HEK293 (cell line): ENCODE measurements around the gene ASXL1.

Experiments
- CTCF ChIA-PET: fragments of 350-600 bp; formaldehyde crosslinking; extraction: SDS; loops from one replicate; lab custom pipeline; 2021; ENCODE audit warnings: antibody characterized with exemption; lab: Yijun Ruan, JAX
- POLR2A ChIA-PET: fragments of 300-600 bp; formaldehyde crosslinking; extraction: SDS; loops from one replicate; lab custom pipeline; 2020; ENCODE audit warnings: antibody characterized with exemption, inconsistent platforms; lab: Yijun Ruan, JAX
- H3K27ac ChIP-seq: fragments of 200-500 bp; sonication (Bioruptor generic); 2 replicates; pipeline ENCODE4 v1.5.1; 2014; ENCODE audit warnings: low read depth, low read length, control low read depth, inconsistent platforms; ENCODE audit errors: extremely low read depth
- H3K36me3 ChIP-seq, 2 experiments: fragments of 200-500 bp in 1 of 2; sonication (Bioruptor generic) in 1 of 2; 1 replicate in 1 of 2; 2 replicates in 1 of 2; pipeline ENCODE4 v1.5.1; 2014 to 2017; ENCODE audit warnings: inconsistent platforms in 2 of 2, low read length in 2 of 2; ENCODE audit not compliant: control insufficient read depth in 2 of 2, insufficient read depth in 1 of 2
- H3K4me1 ChIP-seq: fragments of 200-500 bp; sonication (Bioruptor generic); 2 replicates; pipeline ENCODE4 v1.5.1; 2014; ENCODE audit warnings: mild to moderate bottlenecking, low read length, inconsistent platforms; ENCODE audit not compliant: control insufficient read depth, insufficient read depth
- H3K4me3 ChIP-seq: 2 replicates; pipeline ENCODE4 v1.5.1; 2011; ENCODE audit warnings: low read depth, mild to moderate bottlenecking, control low read depth, low read length, moderate library complexity
- H3K9me3 ChIP-seq: fragments of 200-500 bp; sonication (Bioruptor generic); 2 replicates; pipeline ENCODE4 v1.5.1; 2014; ENCODE audit warnings: low read depth, low read length, inconsistent platforms; ENCODE audit not compliant: control insufficient read depth, insufficient read depth
- CTCF ChIP-seq: fragments of 450-650 bp; formaldehyde crosslinking; IDR thresholded peaks from 2 replicates; pipeline ENCODE4 v1.5.1; 2016; ENCODE audit warnings: missing biosample characterization, missing genetic modification characterization
- ELK4 ChIP-seq: IDR thresholded peaks from 2 replicates; pipeline ENCODE4 v1.6.1; 2011; ENCODE audit warnings: mild to moderate bottlenecking, low read depth, low read length, borderline replicate concordance
- HOXA7 ChIP-seq: sonication (generic); formaldehyde crosslinking; IDR thresholded peaks from 2 replicates; pipeline ENCODE4 v1.8.1; 2022; ENCODE audit warnings: missing genetic modification reagents, borderline replicate concordance
- MYNN ChIP-seq: fragments of 450-650 bp; formaldehyde crosslinking; IDR thresholded peaks from 2 replicates; pipeline ENCODE4 v1.5.1; 2016; ENCODE audit warnings: missing biosample characterization, missing genetic modification characterization, borderline replicate concordance
- RBAK ChIP-seq: fragments of 450-650 bp; formaldehyde crosslinking; IDR thresholded peaks from 2 replicates; pipeline ENCODE4 v1.5.1; 2016; ENCODE audit warnings: missing biosample characterization, missing genetic modification characterization
- SETDB1 ChIP-seq: IDR thresholded peaks from one replicate; pipeline ENCODE4 v1.6.1; 2017; ENCODE audit warnings: mild to moderate bottlenecking, low read length, moderate library complexity, mixed read lengths; ENCODE audit not compliant: insufficient read length
- SP7 ChIP-seq: fragments of 450-650 bp; formaldehyde crosslinking; IDR thresholded peaks from 2 replicates; pipeline ENCODE4 v1.5.1; 2016; ENCODE audit warnings: missing biosample characterization, missing genetic modification characterization
- ZNF112 ChIP-seq: fragments of 450-650 bp; formaldehyde crosslinking; IDR thresholded peaks from 2 replicates; pipeline ENCODE4 v1.5.0; 2017; ENCODE audit warnings: missing biosample characterization, missing genetic modification characterization
- ZNF280D ChIP-seq: fragments of 450-650 bp; formaldehyde crosslinking; IDR thresholded peaks from 2 replicates; pipeline ENCODE4 v1.5.1; 2016; ENCODE audit warnings: missing biosample characterization, missing genetic modification characterization
- ZNF404 ChIP-seq: fragments of 450-650 bp; formaldehyde crosslinking; IDR thresholded peaks from 2 replicates; pipeline ENCODE4 v1.5.1; 2017; ENCODE audit warnings: missing biosample characterization, missing genetic modification characterization
- ZNF785 ChIP-seq: fragments of 450-650 bp; formaldehyde crosslinking; IDR thresholded peaks from 2 replicates; pipeline ENCODE4 v1.5.1; 2016; ENCODE audit warnings: missing biosample characterization, missing genetic modification characterization
- ZNF791 ChIP-seq: fragments of 450-650 bp; formaldehyde crosslinking; IDR thresholded peaks from 2 replicates; pipeline ENCODE4 v1.5.1; 2016; ENCODE audit warnings: missing biosample characterization, missing genetic modification characterization
- ZSCAN23 ChIP-seq: fragments of 450-650 bp; formaldehyde crosslinking; IDR thresholded peaks from 2 replicates; pipeline ENCODE4 v1.5.1; 2016; ENCODE audit warnings: missing biosample characterization, missing genetic modification characterization

Gene ASXL1

GRCh38 chr20:32468860-32469259 lies 110.7 kb downstream of the ASXL1 start:
- TF ChIP-seq ZNF112 (no peak), SETDB1 (no peak), ZNF404 (no peak)
- Histone ChIP-seq H3K27ac (no peak overlapping the region), H3K9me3 (no peaks in the 10 kb centered on the region), H3K36me3 (peaks cover 0 to 23% of the 10 kb centered on the region in 2 experiments; a peak in 1 of 3 replicates), H3K4me1 (no peaks in the 10 kb centered on the region), H3K4me3 (no peak overlapping the region)
- POLR2A ChIA-PET, result no interaction called here
- CTCF ChIA-PET, result interaction anchor here (1.0 kb wide), 1 partner anchor 12 kb away, joined by 3 read pairs; no protein-coding TSS in a partner anchor

GRCh38 chr20:32470025-32470861 lies 112.1 kb downstream of the ASXL1 start:
- ChIA-PET POLR2A (no interaction called here), CTCF (interaction anchor here (0.6 kb wide), 4 partner anchors 30 to 283 kb away, joined by 3 to 4 read pairs (median 4); no protein-coding TSS in a partner anchor)
- no peak overlapping the region for H3K27ac ChIP-seq
- H3K9me3 ChIP-seq, result no peaks in the 10 kb centered on the region
- peaks cover 4% of the 10 kb centered on the region; the same call in 1 of the 2 replicates for H3K4me1 ChIP-seq
- H3K36me3 ChIP-seq, result peaks cover 0 to 28% of the 10 kb centered on the region in 2 experiments; a peak in 1 of 3 replicates
- no peak for TF ChIP-seq MYNN (tag by site-specific recombination)
- peak; percentile 60; the same call in 1 of the 2 replicates for TF ChIP-seq CTCF
- TF ChIP-seq ZSCAN23 (tag by site-specific recombination), result no peak
- no peak for TF ChIP-seq ZNF785 (tag by site-specific recombination)
- TF ChIP-seq RBAK (tag by site-specific recombination), result no peak
- no peak overlapping the region for H3K4me3 ChIP-seq

GRCh38 chr20:32470940-32471339 lies 112.8 kb downstream of the ASXL1 start:
- Histone ChIP-seq H3K36me3 (peaks cover 0 to 24% of the 10 kb centered on the region in 2 experiments; a peak in 1 of 3 replicates), H3K4me1 (peaks cover 9% of the 10 kb centered on the region), H3K27ac (no peak overlapping the region), H3K9me3 (no peaks in the 10 kb centered on the region), H3K4me3 (no peak overlapping the region)
- ChIA-PET POLR2A (no interaction called here), CTCF (interaction anchor here (0.6 to 2.4 kb wide), 5 partner anchors 29 to 284 kb away, joined by 3 to 6 read pairs (median 4); no protein-coding TSS in a partner anchor)
- TF ChIP-seq SP7 (tag by site-specific recombination) (no peak), ELK4 (no peak)

GRCh38 chr20:32472581-32473207 lies 114.6 kb downstream of the ASXL1 start:
- TF ChIP-seq ZNF280D (no peak), HOXA7 (CRISPR knock-in tag) (no peak), ZNF791 (no peak)
- Histone ChIP-seq H3K4me1 (peaks cover 11% of the 10 kb centered on the region), H3K4me3 (no peak overlapping the region), H3K36me3 (peaks cover 0 to 24% of the 10 kb centered on the region in 2 experiments; a peak in 1 of 3 replicates), H3K9me3 (no peaks in the 10 kb centered on the region), H3K27ac (no peak overlapping the region)
- ChIA-PET CTCF (interaction anchor here (0.7 to 2.4 kb wide), 2 partner anchors 64 to 180 kb away, joined by 5 to 6 read pairs; no protein-coding TSS in a partner anchor), POLR2A (no interaction called here)
